ENCODE data around the gene HOXB7.

DNA sequence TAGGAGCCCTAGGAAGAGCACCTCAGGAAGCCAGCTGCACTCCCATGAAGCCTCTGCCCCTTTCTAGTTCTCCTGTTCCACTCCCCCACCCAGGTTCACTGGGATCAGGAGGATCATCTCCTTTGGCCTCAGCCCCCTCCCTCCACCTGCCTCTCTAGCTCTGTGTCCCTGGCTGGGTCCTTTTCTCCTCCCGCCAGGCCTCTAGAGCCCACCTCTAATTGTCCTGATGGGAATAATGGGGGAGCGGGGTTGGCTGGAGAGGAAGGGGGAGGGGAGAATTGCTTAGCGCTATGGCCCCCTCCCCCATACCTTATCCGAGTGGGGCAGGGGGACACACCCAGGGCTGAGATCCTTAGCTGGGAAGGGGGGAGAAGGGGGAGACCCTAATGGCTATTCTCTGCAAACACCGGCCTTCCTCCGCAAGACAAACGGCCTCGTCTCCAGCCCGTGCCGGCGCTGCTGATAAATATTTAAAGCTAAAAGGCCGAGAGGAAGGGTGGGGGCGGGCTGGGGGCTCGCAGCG lies 997 bp downstream of the HOXB7 start:
- TF ChIP-seq FOXM1 (IDR thresholded peaks at IDR 0.05; ENCODE audit: borderline replicate concordance) (no peak), SP1 (IDR thresholded peaks at IDR 0.05) (no peak), LEF1 (IDR thresholded peaks at IDR 0.05; ENCODE audit: borderline replicate concordance) (no peak), BHLHE40 (IDR thresholded peaks at IDR 0.05; ENCODE audit: borderline replicate concordance) (no peak), ZNF384 (IDR thresholded peaks at IDR 0.05) (no peak), CTBP1 (IDR thresholded peaks at IDR 0.05; ENCODE audit: borderline replicate concordance) (no peak), ELF4 (IDR thresholded peaks at IDR 0.05) (no peak), TARDBP (IDR thresholded peaks at IDR 0.05) (no peak)

All from HEK293T (cell line).